K562 (cell line): ENCODE data around the gene RNF214. TPM values are rescaled to one million over a fixed set of nuclear protein-coding genes. Genes with fewer than 3 reads are reported as not detected.
A peak's percentile ranks its signal among the peaks of the same experiment; 100 is the strongest.

Experiments used
- ATAC-seq: fragments of 200-7000 bp; cut with Tn5 transposase; 3 replicates; pipeline ENCODE4 v1.9.1; 2020; ENCODE audit warnings: moderate library complexity
- BruUV-seq: library from RNA; stranded (reverse); fragments of 400-500 nt; replicated peaks from 2 replicates; lab custom pipeline; 2021; lab: Mats Ljungman, UMichigan
- CTCF ChIA-PET: fragments of 300-600 bp; formaldehyde crosslinking; extraction: SDS; loops from one replicate; lab custom pipeline; 2021; ENCODE audit warnings: low intra/inter-chr PET ratio; lab: Yijun Ruan, JAX
- POLR2A ChIA-PET: fragments of 300-600, 350-650 bp; sonication (Branson Sonifier 250); formaldehyde crosslinking; extraction: SDS; loops from one replicate; lab custom pipeline; 2021; ENCODE audit warnings: antibody characterized with exemption, inconsistent platforms; lab: Yijun Ruan, JAX
- DNase-seq, 4 experiments: peaks; one replicate each; pipeline versions ENCODE4 v3.0.0 to v3.0.0-alpha.2; 2011 to 2018; ENCODE audit warnings: low spot score in 3 of 4, mixed read lengths in 3 of 4; ENCODE audit errors: extremely low read depth in 1 of 4
- FAIRE-seq: peaks from 2 replicates; lab custom pipeline; 2011; peaks lifted over from hg19 to GRCh38; lab: Jason Lieb, UNC
- H2AFZ ChIP-seq: 2 replicates; pipeline ENCODE4 v1.6.0; 2011; ENCODE audit warnings: low read depth, low read length, control low read depth, inconsistent platforms
- H3K27ac ChIP-seq: fragments of 200-600 bp; 3 replicates; pipeline ENCODE4 v1.8.0; 2011; ENCODE audit warnings: low read depth, mild to moderate bottlenecking, control low read depth, inconsistent platforms, low read length, moderate library complexity, mixed read lengths; ENCODE audit errors: extremely low read depth
- H3K27me3 ChIP-seq, 2 experiments: fragments of 300-600 bp in 1 of 2; 2 replicates in 1 of 2; 3 replicates in 1 of 2; pipeline versions ENCODE4 v1.6.0 to v1.8.0; 2011; ENCODE audit warnings: inconsistent platforms in 2 of 2, low read length in 2 of 2, mild to moderate bottlenecking in 1 of 2, mixed read lengths in 1 of 2, moderate library complexity in 1 of 2; ENCODE audit not compliant: control insufficient read depth in 2 of 2, insufficient read depth in 2 of 2
- H3K36me3 ChIP-seq: fragments of 300-600 bp; 3 replicates; pipeline ENCODE4 v1.8.0; 2011; ENCODE audit warnings: mild to moderate bottlenecking, low read length, inconsistent platforms; ENCODE audit not compliant: control insufficient read depth, insufficient read depth
- H3K4me1 ChIP-seq, 2 experiments: fragments of 200-600 bp in 1 of 2; replicated peaks in 1 of 2; 2 replicates in 1 of 2; 3 replicates in 1 of 2; pipeline versions ENCODE4 v1.5.1 to v1.8.0; 2011; ENCODE audit warnings: inconsistent platforms in 2 of 2, low read length in 2 of 2, mild to moderate bottlenecking in 1 of 2, mixed read lengths in 1 of 2, moderate library complexity in 1 of 2; ENCODE audit not compliant: control insufficient read depth in 2 of 2, insufficient read depth in 2 of 2
- H3K4me2 ChIP-seq: 2 replicates; pipeline ENCODE4 v1.6.1; 2011; ENCODE audit warnings: low read length, control low read depth, inconsistent platforms, mixed read lengths; ENCODE audit not compliant: insufficient read depth
- H3K4me3 ChIP-seq: fragments of 200-600 bp; sonication (generic), shearing (Covaris generic); 2 replicates; pipeline ENCODE4 v1.5.1; 2016; ENCODE audit warnings: control low read depth, inconsistent platforms
- H3K79me2 ChIP-seq: fragments of 200-600 bp; 3 replicates; pipeline ENCODE4 v1.8.0; 2011; ENCODE audit warnings: low read length, inconsistent platforms; ENCODE audit not compliant: control insufficient read depth, insufficient read depth
- H3K9ac ChIP-seq, 2 experiments: 2 replicates each; pipeline versions ENCODE4 v1.6.0 to v1.6.1; 2011; ENCODE audit warnings: low read depth in 2 of 2, low read length in 2 of 2, control low read depth in 1 of 2, inconsistent platforms in 1 of 2, mild to moderate bottlenecking in 1 of 2, mixed read lengths in 1 of 2; ENCODE audit not compliant: insufficient read depth in 1 of 2
- H3K9me1 ChIP-seq: one replicate; pipeline ENCODE4 v1.6.0; 2011; ENCODE audit warnings: inconsistent platforms, mild to moderate bottlenecking, low read length, moderate library complexity; ENCODE audit not compliant: control insufficient read depth, insufficient read depth
- H3K9me3 ChIP-seq: replicated peaks from 2 replicates; pipeline ENCODE4 v1.5.1; 2011; ENCODE audit warnings: low read depth, low read length, inconsistent platforms; ENCODE audit not compliant: control insufficient read depth, insufficient read depth
- H4K20me1 ChIP-seq: replicated peaks from 2 replicates; pipeline ENCODE4 v1.6.1; 2011; ENCODE audit warnings: low read length, inconsistent platforms, mixed read lengths; ENCODE audit not compliant: control insufficient read depth, insufficient read depth
- ASH1L ChIP-seq: fragments of 450-650 bp; IDR thresholded peaks from 2 replicates; pipeline ENCODE4 v1.6.1; 2018; ENCODE audit warnings: borderline replicate concordance, mild to moderate bottlenecking, low read depth; ENCODE audit not compliant: partially characterized antibody
- BRD9 ChIP-seq: fragments of 450-650 bp; IDR thresholded peaks from 2 replicates; pipeline ENCODE4 v1.6.1; 2018; ENCODE audit warnings: low read depth; ENCODE audit not compliant: partially characterized antibody
- FOXJ3 ChIP-seq: sonication (generic); formaldehyde crosslinking; IDR thresholded peaks from 2 replicates; pipeline ENCODE4 v1.4.0; 2020; ENCODE audit warnings: mild to moderate bottlenecking, missing genetic modification reagents
- NELFE ChIP-seq: IDR thresholded peaks from 2 replicates; pipeline ENCODE4 v1.6.1; 2011; ENCODE audit warnings: mild to moderate bottlenecking; ENCODE audit not compliant: insufficient read depth, insufficient read length
- ZNF75A ChIP-seq: fragments of 450-650 bp; formaldehyde crosslinking; IDR thresholded peaks from 2 replicates; pipeline ENCODE4 v1.4.0; 2020; ENCODE audit warnings: mild to moderate bottlenecking
- WGBS: fragments of 100-300 bp; shearing (Covaris generic); methylation state at CpG from one replicate; pipeline ENCODE4 v1.1.6; 2016; ENCODE audit warnings: low coverage, mixed read lengths; ENCODE audit not compliant: insufficient coverage; ENCODE audit errors: missing lambda C conversion rate; 5-methylcytosine and 5-hydroxymethylcytosine counted together
- in situ Hi-C: fragments of 300-500 bp; cut with MboI; formaldehyde crosslinking; loops from 4 replicates; pipeline ENCODE4 v1.15.0; 2018; ENCODE audit warnings: inconsistent platforms, mixed read lengths
- intact Hi-C: fragments of 100-400 bp; cut with micrococcal nuclease; formaldehyde crosslinking; loops from 2 replicates; pipeline ENCODE4 v1.14.2; 2022
- polyA plus RNA-seq, 8 experiments: library from polyadenylated mRNA; depleted of rRNA in 4 of 8; stranded (reverse) in 5 of 8; unstranded in 3 of 8; fragments of >200 nt; fragmentation: Nextera tagmentation in 2 of 8; fragmentation: Illumina TruSeq in 1 of 8; extraction: Ambion mirVana in 2 of 8; extraction: Trizol in 1 of 8; gene quantifications; 2 replicates each; pipeline versions ENCODE4 v1.2.1 to v1.2.3, GENCODE V29; 2011 to 2014; ENCODE audit warnings: inconsistent platforms in 1 of 8, missing spikeins in 1 of 8
- total RNA-seq, 7 experiments: library from RNA; depleted of rRNA in 6 of 7; stranded (reverse); fragments of >200 nt in 6 of 7; fragmentation: Illumina TruSeq in 2 of 7; extraction: Trizol in 2 of 7; gene quantifications; 2 replicates each; pipeline versions ENCODE4 v1.2.1 to v1.2.3, GENCODE V29; 2011 to 2021; ENCODE audit warnings: low replicate concordance in 1 of 7

RNF214 gene
- total and polyA plus RNA-seq, 9 of the 15 experiments (the other 6 are each of a cell fraction or from before 2014, with no cell fraction given): 6.6 to 24.8 (median 11.9) TPM

DNA sequence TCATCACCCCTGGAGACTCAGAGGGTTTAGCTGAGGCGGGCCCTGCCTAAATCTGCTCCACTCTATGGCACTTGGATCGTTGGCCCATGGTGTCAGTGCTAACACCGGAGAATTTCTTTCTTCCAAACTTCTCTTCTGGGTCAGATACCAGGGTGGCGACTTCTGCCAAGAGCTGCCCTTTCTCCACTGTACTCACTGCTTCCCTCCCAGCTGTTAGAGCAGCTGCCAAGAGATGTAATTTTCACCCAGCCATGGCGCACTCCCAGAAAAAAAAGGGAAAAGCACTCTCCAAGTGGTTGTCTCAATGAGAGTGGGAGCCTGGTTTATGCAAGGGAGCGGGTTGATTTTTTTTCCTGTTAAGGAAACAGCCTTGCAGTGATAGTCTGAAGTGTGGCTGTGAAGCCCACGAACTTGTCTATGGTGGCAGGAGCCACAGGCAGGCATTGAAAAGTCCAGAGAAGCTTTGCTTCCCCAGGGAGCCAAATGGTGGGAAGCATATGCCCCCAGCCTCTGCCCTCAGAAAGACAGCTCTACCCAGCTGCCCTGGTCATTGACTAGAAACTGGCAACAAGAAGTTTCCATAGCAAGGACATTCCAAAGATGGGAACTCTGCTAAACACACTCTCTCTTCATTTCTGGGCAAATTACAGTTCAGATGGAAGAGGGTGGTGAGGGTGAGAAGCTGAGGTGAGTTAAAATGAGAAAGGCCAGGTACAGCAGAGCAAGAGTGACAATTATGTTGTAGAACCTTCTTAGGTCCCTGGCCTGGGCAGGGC, 11.3 kb upstream of the RNF214 start:
- Histone ChIP-seq H3K4me2 (no peak overlapping the region), H3K9me3 (no peaks in the 10 kb centered on the region), H2AFZ (no peak overlapping the region), H3K27me3 (no peaks in the 10 kb centered on the region), H3K9me1 (peaks cover 8% of the 10 kb centered on the region), H3K36me3 (peaks cover 69% of the 10 kb centered on the region), H3K4me1 (peaks cover 57 to 58% of the 10 kb centered on the region in 2 experiments; a peak in 4 of 5 replicates), H3K9ac (peak overlapping the region in 1 of 2 experiments; percentile 72; a peak in 2 of 4 replicates), H3K27ac (no peak overlapping the region; the same call in 1 of the 3 replicates), H4K20me1 (peaks cover 10% of the 10 kb centered on the region), H3K4me3 (no peak overlapping the region), H3K79me2 (no peaks in the 10 kb centered on the region)
- ChIA-PET POLR2A (interaction anchor here (0.6 to 3.3 kb wide), 9 partner anchors 9 to 288 kb away, joined by 3 to 20 read pairs (median 3); partner anchors contain the start of gene PCSK7), CTCF (no interaction called here)
- intact Hi-C loops: no loop called here
- in situ Hi-C loops: loop anchor here (10.0 kb wide), 1 partner anchor 336 kb away; no protein-coding TSS in a partner anchor
- no peak for FAIRE-seq
- TF ChIP-seq ZNF75A (CRISPR knock-in tag) (no peak), NELFE (no peak), FOXJ3 (CRISPR knock-in tag) (no peak), ASH1L (no peak), BRD9 (no peak)
- no peak for ATAC-seq
- no peak for DNase-seq
- BruUV-seq: no TSS peak
- 83% methylated on average over 7 of the region's 7 CpGs for WGBS
